ENCODE measurements around the gene SLC12A8.

SLC12A8 gene

DNA sequence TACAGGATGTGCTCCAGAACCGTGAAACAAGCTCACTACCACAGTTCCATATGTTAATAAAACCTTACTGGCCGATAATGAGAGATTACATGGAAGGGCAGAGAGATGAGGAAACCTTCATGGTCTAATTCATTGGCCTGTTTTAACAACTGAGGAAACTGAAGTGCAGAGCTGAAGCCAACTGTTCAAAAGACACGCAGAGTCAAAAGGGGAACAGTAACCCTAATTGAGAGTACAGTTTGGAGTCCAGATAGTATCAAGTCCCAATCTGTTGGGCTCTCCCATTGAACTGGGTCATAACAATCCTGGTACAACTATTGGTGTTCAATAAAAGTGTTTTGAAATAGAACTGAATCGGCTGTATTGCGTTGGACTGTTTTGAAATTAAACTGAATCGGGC is 69.6 kb downstream of the SLC12A8 start:
- H3K4me3 ChIP-seq (replicated peaks; ENCODE audit: low read depth, low read length) = no peak overlapping the region
- DNase-seq (ENCODE audit: extremely low read depth, low read depth) = no peak
- TF ChIP-seq, protein P1, sequence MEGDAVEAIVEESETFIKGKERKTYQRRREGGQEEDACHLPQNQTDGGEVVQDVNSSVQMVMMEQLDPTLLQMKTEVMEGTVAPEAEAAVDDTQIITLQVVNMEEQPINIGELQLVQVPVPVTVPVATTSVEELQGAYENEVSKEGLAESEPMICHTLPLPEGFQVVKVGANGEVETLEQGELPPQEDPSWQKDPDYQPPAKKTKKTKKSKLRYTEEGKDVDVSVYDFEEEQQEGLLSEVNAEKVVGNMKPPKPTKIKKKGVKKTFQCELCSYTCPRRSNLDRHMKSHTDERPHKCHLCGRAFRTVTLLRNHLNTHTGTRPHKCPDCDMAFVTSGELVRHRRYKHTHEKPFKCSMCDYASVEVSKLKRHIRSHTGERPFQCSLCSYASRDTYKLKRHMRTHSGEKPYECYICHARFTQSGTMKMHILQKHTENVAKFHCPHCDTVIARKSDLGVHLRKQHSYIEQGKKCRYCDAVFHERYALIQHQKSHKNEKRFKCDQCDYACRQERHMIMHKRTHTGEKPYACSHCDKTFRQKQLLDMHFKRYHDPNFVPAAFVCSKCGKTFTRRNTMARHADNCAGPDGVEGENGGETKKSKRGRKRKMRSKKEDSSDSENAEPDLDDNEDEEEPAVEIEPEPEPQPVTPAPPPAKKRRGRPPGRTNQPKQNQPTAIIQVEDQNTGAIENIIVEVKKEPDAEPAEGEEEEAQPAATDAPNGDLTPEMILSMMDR (IDR thresholded peaks at IDR 0.05; ENCODE audit: low read depth, low read length, missing control alignments) = no peak

DNA sequence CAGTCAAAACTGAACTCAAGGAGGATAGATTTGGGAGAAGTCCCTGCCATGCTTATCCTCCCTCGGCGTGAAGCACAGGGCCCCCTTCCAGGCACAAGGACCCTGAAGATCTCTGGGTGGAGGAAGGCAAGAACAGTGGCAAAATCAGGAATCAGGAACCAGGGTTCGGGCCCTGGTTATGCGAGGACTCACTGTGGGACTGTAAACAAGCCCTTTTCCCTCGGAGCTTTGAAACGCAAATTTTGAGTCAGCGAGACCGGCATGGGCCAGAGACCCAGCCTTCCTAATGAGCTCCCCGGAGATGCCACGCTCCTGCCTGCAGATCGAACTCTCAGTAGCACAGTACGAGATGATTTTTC is 70.1 kb downstream of the SLC12A8 start:
- no peak for DNase-seq (ENCODE audit: extremely low read depth, low read depth)
- no peak overlapping the region for H3K4me3 ChIP-seq (replicated peaks; ENCODE audit: low read depth, low read length)
- TF ChIP-seq, protein P1 (IDR thresholded peaks at IDR 0.05; ENCODE audit: low read depth, low read length, missing control alignments) = no peak

DNA sequence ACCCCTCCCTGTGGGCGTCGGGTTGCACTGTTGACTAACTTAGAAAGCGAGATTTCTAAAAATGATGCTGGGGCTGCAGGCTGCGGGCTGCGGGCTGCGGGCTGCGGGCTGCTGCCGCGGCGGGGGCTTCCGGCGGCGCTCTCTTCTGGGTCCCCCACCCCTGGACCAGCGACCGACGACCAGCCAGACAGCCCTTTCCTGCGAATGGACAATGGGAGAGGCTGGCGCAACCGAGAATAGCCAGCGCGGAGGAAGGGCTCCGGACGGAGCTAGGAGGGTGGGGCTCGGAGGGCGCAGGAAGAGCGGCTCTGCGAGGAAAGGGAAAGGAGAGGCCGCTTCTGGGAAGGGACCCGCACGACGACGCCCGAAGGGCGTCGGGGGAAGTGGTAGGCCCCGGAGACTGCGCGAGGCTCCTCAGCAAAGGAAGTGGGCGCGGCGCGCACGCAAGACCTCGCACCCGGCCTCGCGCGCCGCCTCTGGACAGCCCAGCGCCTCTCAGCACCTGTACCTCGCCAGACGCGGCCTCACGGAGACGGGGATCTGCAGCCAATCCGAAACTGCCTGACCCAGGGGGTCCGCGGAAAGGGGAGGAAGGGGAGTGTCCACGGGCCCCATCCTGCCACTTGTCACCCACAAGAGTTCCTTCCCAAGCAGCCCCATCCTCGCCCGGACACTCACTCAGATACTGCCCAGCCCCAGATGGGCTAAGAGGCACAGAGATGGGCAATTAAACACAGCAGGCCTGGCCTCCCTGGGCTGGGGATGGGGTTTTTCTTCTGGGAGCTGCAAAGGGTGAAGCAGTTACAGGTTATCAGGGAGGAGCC is 70.7 kb downstream of the SLC12A8 start:
- TF ChIP-seq, protein P1 (IDR thresholded peaks at IDR 0.05; ENCODE audit: low read depth, low read length, missing control alignments) = peak; percentile 16

DNA sequence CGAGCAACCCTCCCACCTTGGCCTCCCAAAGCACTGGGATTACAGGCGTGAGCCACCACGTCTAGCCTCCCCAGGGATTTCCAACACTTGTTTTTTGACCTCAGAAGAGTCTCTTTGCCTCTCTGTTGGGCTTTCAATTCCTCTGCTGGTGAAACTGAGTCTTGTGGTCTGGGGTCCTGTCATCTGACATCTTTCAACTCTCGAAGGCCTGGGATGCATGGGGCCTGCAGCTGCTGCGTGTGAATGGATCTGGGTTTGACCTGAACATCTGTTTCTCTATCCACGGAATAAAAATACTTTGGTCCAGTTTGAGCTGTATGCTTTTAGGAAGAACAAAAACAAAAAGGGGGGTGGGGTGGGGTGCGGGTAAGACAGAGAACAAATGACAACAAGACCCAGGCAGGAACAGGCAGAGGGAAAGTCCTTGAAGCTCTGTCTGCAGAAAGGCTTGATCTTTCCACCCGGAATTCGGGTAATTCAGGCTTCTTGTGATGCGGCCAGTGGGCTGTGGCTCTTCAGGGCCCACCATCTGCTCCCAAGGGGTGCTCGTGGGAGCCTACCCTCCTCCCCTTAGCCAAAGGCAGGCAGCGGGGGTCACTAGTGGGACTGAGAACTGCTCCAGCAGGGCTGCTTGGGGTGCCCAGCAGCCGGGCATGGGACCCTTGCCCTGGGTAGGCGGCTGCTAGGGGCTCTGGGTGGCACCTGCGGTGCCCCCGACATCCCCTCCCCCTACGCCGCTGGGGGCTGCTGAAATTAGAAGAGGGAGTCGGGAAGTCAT is 71.5 kb downstream of the SLC12A8 start:
- no peak for DNase-seq (ENCODE audit: extremely low read depth, low read depth)
- TF ChIP-seq, protein P1 (IDR thresholded peaks at IDR 0.05; ENCODE audit: low read depth, low read length, missing control alignments) = no peak
- no peak overlapping the region for H3K4me3 ChIP-seq (replicated peaks; ENCODE audit: low read depth, low read length)

More for the DNA sequence above, 70.7 kb downstream of the SLC12A8 start:
- H3K4me3 ChIP-seq (replicated peaks; ENCODE audit: low read depth, low read length) = no peak overlapping the region
- DNase-seq (ENCODE audit: extremely low read depth, low read depth) = no peak

DNA sequence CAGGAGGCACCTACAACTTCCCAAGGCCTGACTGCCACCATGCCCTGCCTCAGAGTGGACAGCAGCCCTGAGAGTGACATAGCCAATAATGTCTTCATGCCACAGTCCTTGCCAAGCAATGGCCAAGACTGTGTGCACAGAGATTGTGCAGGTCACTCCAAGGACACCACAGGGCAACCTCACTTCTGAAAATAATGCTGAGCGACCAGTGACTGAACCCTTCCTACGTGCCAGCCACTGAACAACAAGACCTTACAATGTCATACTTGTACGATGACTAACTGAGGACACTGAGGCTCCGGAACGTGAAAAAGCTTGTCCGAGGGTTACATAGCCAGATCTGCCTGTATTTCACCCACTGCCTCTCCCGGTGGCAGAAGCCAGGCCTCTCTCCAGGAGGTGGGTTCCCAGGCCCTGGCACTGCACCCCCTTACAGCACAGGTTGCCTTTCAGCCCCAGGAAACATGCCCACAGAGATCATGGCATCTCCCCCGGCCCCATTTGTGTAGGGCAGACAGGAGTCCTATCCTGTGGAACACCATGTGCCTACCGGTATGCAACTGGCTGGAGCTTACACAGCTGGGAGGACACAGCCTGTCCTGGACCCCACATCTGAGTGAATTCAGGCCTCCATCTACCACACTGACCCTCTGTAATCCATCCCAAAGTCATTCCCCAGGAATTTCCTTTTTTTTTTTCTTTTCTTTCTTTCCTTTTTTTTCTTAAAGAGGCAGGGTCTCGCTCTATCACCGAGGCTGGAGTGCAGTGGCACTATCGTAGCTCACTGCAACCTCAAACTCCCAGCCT is 72.3 kb downstream of the SLC12A8 start:
- TF ChIP-seq, protein P1 (IDR thresholded peaks at IDR 0.05; ENCODE audit: low read depth, low read length, missing control alignments) = no peak
- no peak for DNase-seq (ENCODE audit: extremely low read depth, low read depth)
- H3K4me3 ChIP-seq (replicated peaks; ENCODE audit: low read depth, low read length) = no peak overlapping the region

DNA sequence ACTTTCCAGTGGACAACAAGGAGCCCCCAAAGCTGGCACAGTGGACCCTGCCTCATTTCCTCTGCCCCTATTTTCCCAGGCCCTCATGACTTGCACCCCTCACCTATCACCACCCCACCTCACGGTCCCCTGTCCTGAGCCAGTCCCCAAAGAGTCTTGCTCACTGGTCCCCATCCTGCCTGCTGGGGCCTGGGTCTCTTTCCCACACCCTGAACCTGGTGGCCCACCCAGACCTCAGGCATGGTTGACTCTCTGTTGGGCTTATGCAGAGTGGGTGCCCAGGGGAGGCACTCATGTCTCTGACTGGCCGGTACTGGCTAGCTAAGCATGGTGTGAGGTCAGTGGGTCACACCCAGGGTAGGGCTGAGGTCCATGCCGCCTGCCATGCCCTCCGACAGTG is 73.2 kb downstream of the SLC12A8 start:
- no peak overlapping the region for H3K4me3 ChIP-seq (replicated peaks; ENCODE audit: low read depth, low read length)
- no peak for DNase-seq (ENCODE audit: extremely low read depth, low read depth)
- TF ChIP-seq, protein P1 (IDR thresholded peaks at IDR 0.05; ENCODE audit: low read depth, low read length, missing control alignments) = no peak
